Astrocyte of the spinal cord (primary cell): ENCODE measurements around the gene MYOT.
"Not testable (repeated sequence)": the region's sequence is repeated elsewhere in the genome, so short reads cannot be mapped to it uniquely, and the experiment has no call there.

ENCODE experiments used
- DNase-seq: peaks from one replicate; pipeline ENCODE4 v3.0.0; 2011; ENCODE audit warnings: low read depth, low spot score
- H3K4me3 ChIP-seq: 2 replicates; pipeline ENCODE4 v1.5.1; 2011; ENCODE audit warnings: low read depth, mild to moderate bottlenecking, low read length, moderate library complexity
- in situ Hi-C: cut with HindIII; loops from 2 replicates; pipeline ENCODE4 v1.10.0; 2017; ENCODE audit warnings: low sequenced_read_pairs
- TF ChIP-seq, protein P1 (sequence below): IDR thresholded peaks from 2 replicates; pipeline ENCODE4 v1.5.1; 2012; ENCODE audit warnings: low read depth, mild to moderate bottlenecking, low read length, inconsistent platforms

Gene MYOT

DNA sequence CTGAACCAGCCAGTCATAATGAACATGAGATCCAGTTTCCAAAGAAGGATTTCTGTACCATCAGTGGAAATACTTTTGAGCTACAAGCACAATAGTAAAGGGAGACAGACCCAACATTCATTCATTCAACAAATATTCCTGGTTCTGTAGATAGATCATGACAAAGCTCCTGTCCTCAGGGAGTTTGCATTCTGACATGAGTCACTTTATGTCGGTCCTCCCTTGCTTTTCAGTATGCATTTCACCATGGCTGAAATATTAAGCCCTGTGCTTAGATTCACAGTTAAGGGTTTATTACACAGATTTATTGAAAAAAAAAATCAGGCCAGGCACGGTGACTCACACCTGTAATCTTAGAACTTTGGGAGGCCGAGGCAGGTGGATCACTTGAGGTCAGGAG is 5.4 kb upstream of the MYOT start:
- in situ Hi-C loops, result no loop called here
- DNase-seq, result no peak
- TF ChIP-seq, protein P1, sequence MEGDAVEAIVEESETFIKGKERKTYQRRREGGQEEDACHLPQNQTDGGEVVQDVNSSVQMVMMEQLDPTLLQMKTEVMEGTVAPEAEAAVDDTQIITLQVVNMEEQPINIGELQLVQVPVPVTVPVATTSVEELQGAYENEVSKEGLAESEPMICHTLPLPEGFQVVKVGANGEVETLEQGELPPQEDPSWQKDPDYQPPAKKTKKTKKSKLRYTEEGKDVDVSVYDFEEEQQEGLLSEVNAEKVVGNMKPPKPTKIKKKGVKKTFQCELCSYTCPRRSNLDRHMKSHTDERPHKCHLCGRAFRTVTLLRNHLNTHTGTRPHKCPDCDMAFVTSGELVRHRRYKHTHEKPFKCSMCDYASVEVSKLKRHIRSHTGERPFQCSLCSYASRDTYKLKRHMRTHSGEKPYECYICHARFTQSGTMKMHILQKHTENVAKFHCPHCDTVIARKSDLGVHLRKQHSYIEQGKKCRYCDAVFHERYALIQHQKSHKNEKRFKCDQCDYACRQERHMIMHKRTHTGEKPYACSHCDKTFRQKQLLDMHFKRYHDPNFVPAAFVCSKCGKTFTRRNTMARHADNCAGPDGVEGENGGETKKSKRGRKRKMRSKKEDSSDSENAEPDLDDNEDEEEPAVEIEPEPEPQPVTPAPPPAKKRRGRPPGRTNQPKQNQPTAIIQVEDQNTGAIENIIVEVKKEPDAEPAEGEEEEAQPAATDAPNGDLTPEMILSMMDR, result no peak
- H3K4me3 ChIP-seq, result no peak overlapping the region

DNA sequence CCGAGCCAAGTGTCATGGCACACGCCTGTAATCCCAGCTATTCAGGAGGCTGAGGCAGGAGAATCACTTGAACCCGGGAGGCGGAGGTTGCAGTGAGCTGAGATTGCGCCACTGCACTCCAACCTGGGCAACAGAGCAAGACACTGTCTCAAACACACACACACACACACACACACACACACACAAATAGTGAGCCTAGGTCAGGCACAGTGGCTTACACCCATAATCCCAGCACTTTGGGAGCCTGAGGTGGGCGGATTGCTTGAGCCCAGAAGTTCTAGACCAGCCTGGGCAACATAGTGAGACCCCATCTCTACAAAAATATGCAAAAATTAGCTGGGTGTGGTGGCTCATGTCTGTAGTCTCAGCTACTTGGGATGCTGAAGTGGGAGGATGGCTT is 4.0 kb upstream of the MYOT start:
- DNase-seq, in situ Hi-C loops, H3K4me3 ChIP-seq: not testable (repeated sequence)

DNA sequence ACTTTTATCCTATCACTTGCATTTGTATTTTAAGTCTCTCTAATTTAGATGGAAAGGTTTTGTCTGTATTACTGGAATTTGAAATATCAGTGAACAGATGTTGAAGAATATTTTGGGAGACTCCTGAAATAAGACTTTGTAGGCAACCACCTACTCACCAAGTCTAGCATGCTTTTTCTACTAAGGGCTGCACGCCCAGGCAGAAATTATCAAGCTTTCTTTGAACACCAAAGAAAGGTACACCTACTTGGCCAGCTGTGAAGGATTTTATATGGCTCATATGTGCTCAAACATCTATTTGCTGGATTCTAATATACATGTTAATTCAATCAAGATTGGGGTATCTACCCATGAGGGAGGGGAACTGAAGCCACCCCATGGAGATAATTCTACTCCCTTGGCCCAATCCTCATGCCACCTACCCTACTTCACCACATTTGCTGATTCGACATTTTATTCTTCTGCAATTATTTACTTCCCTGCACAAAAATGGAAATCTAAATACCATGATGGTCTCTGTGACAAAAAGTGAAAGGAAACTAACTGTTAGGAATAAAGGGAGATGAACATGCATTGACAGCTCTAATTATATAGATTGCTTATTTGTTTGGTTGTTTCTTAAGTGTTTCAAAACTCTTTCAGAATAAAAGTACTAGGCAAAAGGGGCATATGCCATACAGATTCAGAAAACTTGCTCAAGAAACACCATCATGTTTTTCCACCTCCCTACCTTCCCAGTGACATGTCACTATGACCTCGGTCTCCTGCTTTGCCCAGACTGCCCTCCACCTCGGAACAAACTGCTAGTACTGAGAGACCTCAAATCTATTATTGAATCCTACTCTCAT is 895 bp upstream of the MYOT start:
- H3K4me3 ChIP-seq, result no peak overlapping the region
- DNase-seq, result no peak
- in situ Hi-C loops, result no loop called here
- TF ChIP-seq, protein P1, result no peak

DNA sequence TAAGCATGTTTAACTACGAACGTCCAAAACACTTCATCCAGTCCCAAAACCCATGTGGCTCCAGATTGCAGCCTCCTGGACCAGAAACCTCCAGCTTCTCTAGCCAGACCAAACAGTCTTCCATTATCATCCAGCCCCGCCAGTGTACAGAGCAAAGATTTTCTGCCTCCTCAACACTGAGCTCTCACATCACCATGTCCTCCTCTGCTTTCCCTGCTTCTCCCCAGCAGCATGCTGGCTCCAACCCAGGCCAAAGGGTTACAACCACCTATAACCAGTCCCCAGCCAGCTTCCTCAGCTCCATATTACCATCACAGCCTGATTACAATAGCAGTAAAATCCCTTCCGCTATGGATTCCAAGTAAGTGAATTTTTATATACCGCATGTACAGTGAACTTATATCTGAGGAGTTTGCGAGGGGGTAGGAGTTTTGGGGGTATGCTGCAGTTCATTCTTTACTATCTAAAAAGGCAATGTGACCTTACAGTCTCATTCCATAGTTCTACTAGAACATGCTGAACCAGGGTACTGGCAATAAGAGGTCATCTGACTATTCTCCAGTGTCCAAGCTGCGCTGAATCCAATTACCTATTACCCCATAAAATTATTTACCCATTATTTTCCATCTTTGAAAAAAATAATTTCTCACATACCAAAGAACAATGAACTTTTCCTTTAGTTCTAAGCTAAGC is 3.1 kb downstream of the MYOT start:
- TF ChIP-seq, protein P1, result no peak
- in situ Hi-C loops, result no loop called here
- H3K4me3 ChIP-seq, result no peak overlapping the region
- DNase-seq, result no peak

DNA sequence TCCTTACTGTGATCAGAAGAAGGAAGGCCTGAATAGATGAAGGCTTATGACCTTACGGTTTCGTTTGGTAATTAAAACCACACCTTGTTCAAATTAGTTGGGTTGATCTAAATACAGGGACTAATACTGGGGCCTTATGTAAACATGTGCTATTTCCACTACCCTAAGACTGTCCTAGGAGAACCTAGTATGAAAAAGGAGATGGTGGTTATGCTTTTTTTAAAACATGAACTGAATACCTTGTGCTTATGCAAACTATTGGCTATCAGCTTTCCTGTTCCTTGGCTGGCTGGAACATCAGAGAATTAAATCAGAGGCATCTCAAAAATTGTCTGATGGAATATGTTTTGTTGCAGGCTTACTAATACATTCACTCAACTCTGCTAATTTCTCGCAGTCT is 3.9 kb downstream of the MYOT start:
- TF ChIP-seq, protein P1, result no peak
- in situ Hi-C loops, result no loop called here
- DNase-seq, result no peak
- no peak overlapping the region for H3K4me3 ChIP-seq

DNA sequence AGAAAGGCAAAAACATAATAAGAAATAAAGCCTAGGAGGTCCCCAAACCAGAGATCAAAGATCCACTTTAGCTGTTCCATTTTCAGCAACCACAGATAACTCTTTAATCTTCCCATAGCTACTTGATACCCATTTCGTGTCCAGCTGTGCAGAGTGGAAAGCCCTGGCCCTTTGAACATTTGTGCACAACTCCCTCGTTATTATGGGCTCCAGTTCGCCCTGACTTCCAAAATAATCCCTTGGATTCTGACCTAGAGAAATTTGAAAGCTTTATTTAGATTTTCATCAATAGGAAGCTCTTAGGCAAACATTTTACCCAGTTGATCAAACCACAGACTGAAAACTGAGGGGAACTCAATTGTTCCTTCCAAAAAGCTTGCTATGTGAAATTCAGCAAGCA is 4.8 kb downstream of the MYOT start:
- in situ Hi-C loops, result no loop called here
- no peak for DNase-seq

More for the DNA sequence above, 4.8 kb downstream of the MYOT start:
- TF ChIP-seq, protein P1, result no peak
- no peak overlapping the region for H3K4me3 ChIP-seq
